GM21737 (cell line): ENCODE results near the gene ALOX5.

ENCODE experiments used
- ATAC-seq: cut with Tn5 transposase; IDR thresholded peaks from one replicate; pipeline ENCODE4 v1.9.1; 2021; ENCODE audit warnings: mild to moderate bottlenecking, moderate library complexity; ENCODE audit not compliant: unreplicated experiment

Gene ALOX5

GRCh38 chr10:45441239-45442190, 67.5 kb downstream of the ALOX5 start:
- no peak for ATAC-seq

- ATAC-seq = no peak
Measured at GRCh38 chr10:45442251-45442650, 68.2 kb downstream of the ALOX5 start.

GRCh38 chr10:45442662-45443061, 68.6 kb downstream of the ALOX5 start:
- no peak for ATAC-seq

GRCh38 chr10:45443101-45444009, 69.3 kb downstream of the ALOX5 start:
- ATAC-seq = no peak

GRCh38 chr10:45444022-45444421, 70.0 kb downstream of the ALOX5 start:
- ATAC-seq = no peak

- ATAC-seq = no peak
Measured at GRCh38 chr10:45444976-45445898, 71.2 kb downstream of the ALOX5 start.

- ATAC-seq = no peak
Measured at GRCh38 chr10:45446858-45447257, 72.8 kb downstream of the ALOX5 start.

GRCh38 chr10:45447416-45447815, 73.4 kb downstream of the ALOX5 start:
- no peak for ATAC-seq

GRCh38 chr10:45450866-45451265, 76.8 kb downstream of the ALOX5 start:
- no peak for ATAC-seq

GRCh38 chr10:45451407-45451806, 77.4 kb downstream of the ALOX5 start:
- no peak for ATAC-seq

GRCh38 chr10:45452268-45452667, 78.3 kb downstream of the ALOX5 start:
- ATAC-seq = no peak

GRCh38 chr10:45452743-45453452, 78.9 kb downstream of the ALOX5 start:
- no peak for ATAC-seq

- ATAC-seq = no peak
Measured at GRCh38 chr10:45453639-45454255, 79.7 kb downstream of the ALOX5 start.

- ATAC-seq = no peak
Measured at GRCh38 chr10:45454262-45454661, 80.2 kb downstream of the ALOX5 start.

GRCh38 chr10:45454859-45455258, 80.8 kb downstream of the ALOX5 start:
- ATAC-seq = no peak

GRCh38 chr10:45456233-45456632, 82.2 kb downstream of the ALOX5 start:
- ATAC-seq = no peak

- ATAC-seq = no peak
Measured at GRCh38 chr10:45456822-45457221, 82.8 kb downstream of the ALOX5 start.

GRCh38 chr10:45457487-45457886, 83.5 kb downstream of the ALOX5 start:
- no peak for ATAC-seq

- peak; percentile 38 for ATAC-seq
Measured at GRCh38 chr10:45460235-45460878, 86.3 kb downstream of the ALOX5 start.
